Stimulated activated CD8-positive, alpha-beta memory T cell treated with anti-CD3 and anti-CD28 coated beads, Interleukin-12 subunit alpha, Interleukin-12 subunit beta, amount 100 ng/mL, for 4 hours (primary cell): ENCODE results near the gene ATG16L1.
"Not testable (repeated sequence)": the region's sequence is repeated elsewhere in the genome, so short reads cannot be mapped to it uniquely, and the experiment has no call there.

ENCODE experiments used
- DNase-seq: peaks from one replicate; pipeline ENCODE4 v3.0.0-alpha.2; 2020; ENCODE audit warnings: low read depth

The ATG16L1 gene

DNA sequence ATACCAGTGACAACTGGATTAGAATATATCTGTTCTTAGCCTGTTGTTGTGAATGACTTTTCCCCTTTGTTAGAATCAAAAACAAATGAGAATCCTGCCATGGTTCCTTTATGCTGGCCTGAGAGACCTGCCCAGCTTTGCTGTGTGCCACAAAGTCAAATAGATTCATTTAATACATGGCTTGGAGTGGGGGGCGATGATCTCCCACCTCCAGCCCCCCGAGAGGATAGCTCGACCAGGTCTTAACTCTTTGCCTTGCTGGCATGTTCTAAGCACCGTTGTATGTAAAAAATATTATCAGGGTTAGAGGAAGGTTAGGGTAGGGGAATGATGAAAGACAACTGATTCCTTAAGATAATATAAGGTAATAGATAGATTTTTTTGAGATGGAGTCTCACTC, 80.7 kb downstream of the ATG16L1 start:
- no peak for DNase-seq

DNA sequence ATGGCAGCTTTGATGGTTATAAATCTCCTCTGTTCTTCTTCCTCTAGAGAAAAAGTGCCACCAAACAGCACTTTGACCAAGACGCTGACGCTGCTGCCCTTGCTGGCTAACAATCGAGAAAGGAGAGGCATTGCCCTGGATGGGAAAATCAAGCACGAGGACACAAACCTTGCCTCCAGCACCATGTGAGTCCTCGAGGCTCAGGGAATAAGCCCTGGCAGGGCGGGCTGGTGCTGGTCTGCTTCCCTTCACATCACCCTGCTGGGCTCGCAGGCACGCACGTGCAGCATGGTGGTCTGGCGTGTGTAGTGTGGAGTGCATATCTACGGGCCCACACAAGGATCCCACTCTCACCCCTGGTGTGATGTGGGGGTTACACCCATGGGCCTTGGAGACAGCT, 83.4 kb downstream of the ATG16L1 start:
- no peak for DNase-seq

DNA sequence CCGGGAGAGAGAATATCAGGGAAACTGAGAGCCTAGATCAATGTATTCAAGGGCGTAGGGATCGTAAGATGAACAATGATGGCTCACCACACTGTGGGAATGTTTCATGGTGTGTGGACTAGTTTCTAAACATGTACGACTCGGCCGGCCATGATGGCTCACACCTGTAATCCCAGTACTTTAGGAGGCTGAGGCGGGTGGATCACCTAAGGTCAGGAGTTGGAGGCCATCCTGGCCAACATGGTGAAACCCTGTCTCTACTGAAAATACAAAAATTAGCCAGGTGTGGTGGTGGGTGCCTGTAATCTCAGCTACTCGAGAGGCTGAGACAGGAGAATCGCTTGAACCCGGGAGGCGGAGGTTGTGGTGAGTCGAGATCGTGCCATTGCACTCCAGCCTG, 84.6 kb downstream of the ATG16L1 start:
- DNase-seq = not testable (repeated sequence)

DNA sequence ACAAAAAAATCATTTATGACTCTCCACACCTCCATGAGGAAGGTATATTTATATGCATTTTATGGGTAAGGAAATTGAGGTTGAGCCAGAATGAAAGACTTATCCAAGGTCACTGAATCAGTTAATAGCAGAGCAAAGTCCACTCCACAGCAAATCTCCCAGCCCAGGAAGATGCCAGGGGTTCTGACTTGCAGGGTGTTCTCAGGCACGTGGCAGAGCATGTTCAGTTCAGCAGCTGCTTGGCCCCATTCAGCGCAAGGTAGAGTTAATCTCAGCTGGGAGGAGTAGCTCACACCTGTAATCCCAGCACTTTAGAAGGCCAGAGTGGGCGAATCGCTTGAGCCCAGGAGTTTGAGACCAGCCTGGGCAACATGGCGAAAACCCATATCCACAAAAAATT, 85.1 kb downstream of the ATG16L1 start:
- DNase-seq = no peak

DNA sequence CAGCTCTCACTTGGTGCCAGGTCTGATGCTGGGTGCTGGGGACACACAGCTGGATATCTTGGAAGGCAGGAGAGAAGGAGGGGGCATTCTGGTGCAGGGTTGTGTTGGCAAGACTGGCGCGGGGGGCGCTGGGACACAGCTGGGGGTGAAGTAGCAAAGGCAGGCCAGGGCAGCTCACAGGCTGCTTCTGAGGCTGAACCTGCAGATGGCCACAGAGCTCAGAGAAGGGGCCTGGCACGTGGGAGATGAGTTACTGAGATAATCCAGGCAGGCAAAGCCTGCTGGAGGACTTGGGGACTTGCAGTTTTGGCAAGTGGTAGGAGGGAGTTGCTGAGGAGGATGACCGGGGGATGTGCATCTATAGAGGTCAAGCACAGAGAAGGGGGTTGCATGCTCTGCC, 86.6 kb downstream of the ATG16L1 start:
- no peak for DNase-seq

DNA sequence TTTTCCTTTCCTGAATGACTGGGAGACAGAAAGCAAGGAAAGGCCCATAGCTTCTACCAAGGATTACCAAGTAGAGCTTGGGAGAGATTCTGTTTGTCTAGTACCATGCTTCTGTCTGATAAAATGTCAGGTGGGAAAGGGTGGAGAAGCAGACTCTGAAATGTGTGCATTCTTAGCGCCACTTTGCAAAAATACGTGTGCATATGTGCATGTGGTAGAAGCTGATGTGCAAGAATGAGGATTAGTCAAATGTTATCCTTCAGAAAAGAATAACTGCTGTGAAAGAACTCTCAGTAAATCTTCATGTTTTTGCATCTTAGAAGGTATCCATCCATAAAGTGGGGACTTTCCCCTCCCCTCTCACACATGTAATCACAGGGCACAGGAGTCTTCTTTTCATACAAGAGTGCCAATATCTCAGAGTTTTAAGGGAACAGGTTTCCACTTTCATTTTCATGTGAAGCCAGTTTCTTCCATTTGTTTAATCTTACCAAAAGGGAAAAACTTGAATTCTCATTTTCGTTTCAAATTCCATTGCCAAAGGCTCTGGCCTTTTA, 87.4 kb downstream of the ATG16L1 start:
- DNase-seq = no peak

DNA sequence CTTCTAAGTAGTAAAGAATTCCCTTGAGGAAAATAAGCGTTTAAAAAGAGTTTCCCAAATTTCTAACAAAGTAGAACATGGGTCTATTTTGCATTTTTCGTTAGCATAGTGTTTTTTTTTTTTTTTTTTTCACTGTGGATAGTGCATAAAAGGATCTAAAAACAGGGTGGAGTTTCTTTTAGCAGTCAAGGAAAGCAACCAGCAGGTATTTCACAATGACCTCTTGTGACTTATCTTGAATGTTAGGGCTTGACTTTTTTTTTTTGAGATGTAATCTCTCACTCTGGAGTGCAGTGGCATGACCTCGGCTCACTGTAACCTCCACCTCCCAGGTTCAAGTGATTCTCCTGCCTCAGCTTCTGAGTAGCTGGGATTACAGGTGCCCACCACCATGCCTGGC, 88.0 kb downstream of the ATG16L1 start:
- no peak for DNase-seq

DNA sequence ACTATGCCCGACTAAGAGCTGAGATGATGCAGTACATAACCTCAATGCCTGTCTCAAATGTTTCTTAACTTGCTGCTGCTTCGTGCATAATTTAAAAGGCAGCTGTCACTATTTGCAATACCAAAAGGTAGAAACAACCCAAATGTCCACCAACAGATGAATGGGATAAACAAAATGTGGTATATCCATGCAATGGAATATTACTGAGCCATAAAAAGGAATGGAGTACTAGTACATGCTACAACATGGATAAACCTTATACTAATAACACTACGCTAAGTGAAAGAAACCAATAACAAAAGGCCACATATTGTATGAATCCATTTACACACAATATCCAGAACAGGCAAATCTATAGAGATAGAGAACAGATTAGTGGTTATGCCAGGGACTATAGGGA, 89.8 kb downstream of the ATG16L1 start:
- DNase-seq = no peak

DNA sequence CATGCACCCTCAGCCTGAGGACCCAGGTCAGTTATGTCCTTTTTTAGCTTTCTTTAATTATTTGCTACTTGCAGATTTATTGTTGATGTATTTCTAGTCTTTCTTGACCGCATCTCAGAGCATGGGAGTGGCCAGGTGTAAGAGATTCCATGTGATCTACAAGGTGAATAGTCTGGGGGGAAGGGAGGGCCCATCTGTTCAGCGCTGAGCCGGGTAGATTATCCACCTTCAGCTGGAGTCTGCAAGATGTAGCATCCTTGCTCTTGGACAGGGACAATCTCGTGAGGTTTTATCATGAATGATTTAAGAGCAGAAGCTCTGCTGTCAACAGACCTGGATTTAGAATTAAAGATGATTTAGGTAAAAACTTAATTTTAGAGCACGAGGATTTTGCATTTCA, 90.8 kb downstream of the ATG16L1 start:
- no peak for DNase-seq

DNA sequence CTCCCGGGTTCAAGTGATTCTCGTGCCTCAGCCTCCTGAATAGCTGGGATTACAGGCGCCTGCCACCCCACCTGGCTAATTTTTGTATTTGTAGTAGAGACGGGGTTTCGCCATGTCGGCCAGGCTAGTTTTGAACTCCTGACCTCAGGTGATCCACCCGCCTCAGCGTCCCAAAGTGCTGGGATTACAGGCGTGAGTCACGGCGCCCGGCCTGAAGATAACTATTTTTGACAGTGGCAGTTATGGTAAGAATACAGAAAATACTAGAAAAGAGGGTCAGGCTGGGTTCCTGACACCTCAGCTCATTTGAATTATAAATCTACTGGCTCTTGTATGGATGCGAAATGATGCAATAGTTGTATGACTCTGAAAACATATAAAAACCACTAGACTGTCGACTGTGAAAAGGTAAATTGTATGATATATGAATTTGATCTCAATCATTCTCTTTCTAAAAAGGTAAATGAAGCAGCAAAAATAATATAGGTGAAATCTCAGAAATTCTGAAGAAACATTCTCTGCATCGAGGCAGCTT, 91.8 kb downstream of the ATG16L1 start:
- DNase-seq = no peak
